Liver (tissue), 9 donors: ENCODE measurements around the gene CELF2. TPM values are rescaled to one million over a fixed set of nuclear protein-coding genes. Genes with fewer than 3 reads are reported as not detected.

Experiments used
- DNase-seq: peaks from one replicate; pipeline ENCODE4 v3.0.0-alpha.2; 2017; ENCODE audit warnings: low spot score
- H3K27ac ChIP-seq, 2 donors: one replicate each; pipeline ENCODE4 v1.7.0; 2013; ENCODE audit warnings: inconsistent platforms in 2 of 2, low read length in 2 of 2, control low read depth in 1 of 2, low read depth in 1 of 2, mild to moderate bottlenecking in 1 of 2
- H3K27me3 ChIP-seq, 4 donors: one replicate each; pipeline versions ENCODE4 v1.6.1 to v1.7.0; 2013; ENCODE audit warnings: low read length in 3 of 4, inconsistent platforms in 1 of 4, mild to moderate bottlenecking in 1 of 4, moderate library complexity in 1 of 4; ENCODE audit not compliant: control insufficient read depth in 4 of 4, insufficient read depth in 4 of 4
- H3K36me3 ChIP-seq, 4 donors: one replicate each; pipeline versions ENCODE4 v1.6.1 to v1.7.0; 2013; ENCODE audit warnings: low read length in 3 of 4, mild to moderate bottlenecking in 3 of 4, low read depth in 1 of 4, moderate library complexity in 1 of 4; ENCODE audit not compliant: control insufficient read depth in 4 of 4, insufficient read depth in 3 of 4
- H3K4me1 ChIP-seq, 4 donors: one replicate each; pipeline versions ENCODE4 v1.6.1 to v1.7.0; 2013; ENCODE audit warnings: low read length in 3 of 4, mild to moderate bottlenecking in 3 of 4, moderate library complexity in 1 of 4; ENCODE audit not compliant: control insufficient read depth in 4 of 4, insufficient read depth in 4 of 4
- H3K4me3 ChIP-seq, 3 donors: one replicate each; pipeline versions ENCODE4 v1.6.1 to v1.7.0; 2013; ENCODE audit warnings: low read length in 3 of 3, control low read depth in 1 of 3, low read depth in 1 of 3, mild to moderate bottlenecking in 1 of 3
- H3K9ac ChIP-seq, 2 donors: one replicate each; pipeline ENCODE4 v1.7.0; 2013; ENCODE audit warnings: low read length in 2 of 2, mild to moderate bottlenecking in 2 of 2, moderate library complexity in 2 of 2, control low read depth in 1 of 2, low read depth in 1 of 2
- H3K9me3 ChIP-seq, 4 donors: one replicate each; pipeline versions ENCODE4 v1.6.1 to v1.7.0; 2013; ENCODE audit warnings: low read length in 3 of 4; ENCODE audit not compliant: control insufficient read depth in 4 of 4
- EGR1 ChIP-seq, 2 donors: IDR thresholded peaks; 2 replicates each; pipeline ENCODE4 v1.6.1; 2016 to 2018; ENCODE audit warnings: antibody characterized with exemption in 2 of 2, low read depth in 2 of 2
- FOXA1 ChIP-seq: IDR thresholded peaks from 2 replicates; pipeline ENCODE4 v1.6.1; 2016; ENCODE audit warnings: antibody characterized with exemption
- FOXA2 ChIP-seq: IDR thresholded peaks from 2 replicates; pipeline ENCODE4 v1.6.1; 2016; ENCODE audit warnings: antibody characterized with exemption
- GABPA ChIP-seq, 2 donors: IDR thresholded peaks in 1 of 2; conservative IDR thresholded peaks in 1 of 2; 2 replicates each; pipeline ENCODE4 v1.6.1; 2016; ENCODE audit warnings: antibody characterized with exemption in 2 of 2, mild to moderate bottlenecking in 1 of 2, moderate library complexity in 1 of 2
- HNF4A ChIP-seq, 2 donors: conservative IDR thresholded peaks; 2 replicates each; pipeline ENCODE4 v1.6.1; 2016; ENCODE audit warnings: antibody characterized with exemption in 2 of 2, mild to moderate bottlenecking in 2 of 2
- HNF4G ChIP-seq: IDR thresholded peaks from 2 replicates; pipeline ENCODE4 v1.6.1; 2016; ENCODE audit warnings: antibody characterized with exemption
- JUND ChIP-seq, 2 donors: IDR thresholded peaks; 2 replicates each; pipeline ENCODE4 v1.6.1; 2016; ENCODE audit warnings: antibody characterized with exemption in 2 of 2
- NR2F2 ChIP-seq: IDR thresholded peaks from 2 replicates; pipeline ENCODE4 v1.6.1; 2016; ENCODE audit warnings: antibody characterized with exemption
- RAD21 ChIP-seq, 2 donors: IDR thresholded peaks; 2 replicates each; pipeline ENCODE4 v1.6.1; 2016; ENCODE audit warnings: antibody characterized with exemption in 2 of 2, mild to moderate bottlenecking in 2 of 2
- RXRA ChIP-seq, 2 donors: IDR thresholded peaks; 2 replicates each; pipeline ENCODE4 v1.6.1; 2017 to 2018; ENCODE audit warnings: antibody characterized with exemption in 2 of 2, mild to moderate bottlenecking in 1 of 2
- TAF1 ChIP-seq: conservative IDR thresholded peaks from 2 replicates; pipeline ENCODE4 v1.6.1; 2016; ENCODE audit warnings: antibody characterized with exemption, mild to moderate bottlenecking
- YY1 ChIP-seq: IDR thresholded peaks from 2 replicates; pipeline ENCODE4 v1.6.1; 2016; ENCODE audit warnings: antibody characterized with exemption, mild to moderate bottlenecking
- WGBS: extraction: QIAGEN DNeasy Blood & Tissue Kit; methylation state at CpG from one replicate; pipeline ENCODE4 v1.1.7; 2013; 5-methylcytosine and 5-hydroxymethylcytosine counted together
- polyA plus RNA-seq, 2 donors: library from polyadenylated mRNA; stranded (reverse) in 1 of 2; unstranded in 1 of 2; fragments of 200-250 nt in 1 of 2; fragments of >200 nt in 1 of 2; fragmentation: Nextera tagmentation in 1 of 2; extraction: Ambion mirVana in 1 of 2; gene quantifications; one replicate each; pipeline versions ENCODE4 v1.2.1 to v1.2.3, GENCODE V29; 2013 to 2015
- total RNA-seq, 2 donors: library from RNA; depleted of rRNA; stranded (reverse); fragments of >200 nt; gene quantifications; one replicate each; pipeline ENCODE4 v1.2.3, GENCODE V29; 2014
- TF ChIP-seq, protein P1 (sequence below): IDR thresholded peaks from 2 replicates; pipeline ENCODE4 v1.6.1; 2016; ENCODE audit warnings: antibody characterized with exemption
- TF ChIP-seq, protein P2 (sequence below): IDR thresholded peaks from 2 replicates; pipeline ENCODE4 v1.6.1; 2016; ENCODE audit warnings: antibody characterized with exemption
- donor health status: healthy.
- donor health status: healthy.
- donor health status: healthy.
- donor health status: healthy.
- donor health status: healthy.

CELF2 gene
- total and polyA plus RNA-seq, 4 donors = 1.4 to 8.5 (median 5.6) TPM

DNA sequence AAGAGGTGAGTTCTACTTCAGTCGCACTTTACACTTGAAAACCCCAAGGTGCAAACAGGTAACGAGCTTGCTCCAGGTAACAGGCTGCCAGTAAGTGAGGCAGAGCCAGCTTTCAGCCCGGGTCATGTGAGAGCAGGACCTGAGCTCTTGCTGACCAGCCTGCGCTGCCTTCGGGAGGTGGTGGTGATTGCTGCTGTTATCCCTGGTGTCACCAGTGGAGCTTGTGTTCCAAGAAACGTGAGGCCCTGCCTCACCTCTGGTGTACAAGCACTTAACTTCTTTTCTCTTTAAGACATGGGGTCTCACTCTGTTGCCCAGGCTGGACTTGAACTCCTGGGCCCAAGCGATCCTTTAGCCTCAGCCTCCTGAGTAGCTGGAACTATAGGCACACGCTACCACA lies 265.0 kb downstream of the CELF2 start:
- no peaks in the 10 kb centered on the region for H3K36me3 ChIP-seq
- no peaks in the 10 kb centered on the region for H3K4me1 ChIP-seq
- no peak overlapping the region for H3K27ac ChIP-seq
- no peak for DNase-seq
- H3K27me3 ChIP-seq = no peaks in the 10 kb centered on the region
- 83% methylated on average over 8 of the region's 8 CpGs for WGBS
- no peak for TF ChIP-seq EGR1 (IDR thresholded peaks at IDR 0.05; ENCODE audit: low read depth in 2 of 2)
- TF ChIP-seq NR2F2 = no peak
- no peak for TF ChIP-seq FOXA1
- TF ChIP-seq TAF1 = no peak
- TF ChIP-seq, protein P1, sequence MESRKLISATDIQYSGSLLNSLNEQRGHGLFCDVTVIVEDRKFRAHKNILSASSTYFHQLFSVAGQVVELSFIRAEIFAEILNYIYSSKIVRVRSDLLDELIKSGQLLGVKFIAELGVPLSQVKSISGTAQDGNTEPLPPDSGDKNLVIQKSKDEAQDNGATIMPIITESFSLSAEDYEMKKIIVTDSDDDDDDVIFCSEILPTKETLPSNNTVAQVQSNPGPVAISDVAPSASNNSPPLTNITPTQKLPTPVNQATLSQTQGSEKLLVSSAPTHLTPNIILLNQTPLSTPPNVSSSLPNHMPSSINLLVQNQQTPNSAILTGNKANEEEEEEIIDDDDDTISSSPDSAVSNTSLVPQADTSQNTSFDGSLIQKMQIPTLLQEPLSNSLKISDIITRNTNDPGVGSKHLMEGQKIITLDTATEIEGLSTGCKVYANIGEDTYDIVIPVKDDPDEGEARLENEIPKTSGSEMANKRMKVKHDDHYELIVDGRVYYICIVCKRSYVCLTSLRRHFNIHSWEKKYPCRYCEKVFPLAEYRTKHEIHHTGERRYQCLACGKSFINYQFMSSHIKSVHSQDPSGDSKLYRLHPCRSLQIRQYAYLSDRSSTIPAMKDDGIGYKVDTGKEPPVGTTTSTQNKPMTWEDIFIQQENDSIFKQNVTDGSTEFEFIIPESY = no peak
- TF ChIP-seq HNF4G = no peak
- TF ChIP-seq RXRA (IDR thresholded peaks at IDR 0.05) = no peak
- TF ChIP-seq FOXA2 = no peak
- TF ChIP-seq, protein P2, sequence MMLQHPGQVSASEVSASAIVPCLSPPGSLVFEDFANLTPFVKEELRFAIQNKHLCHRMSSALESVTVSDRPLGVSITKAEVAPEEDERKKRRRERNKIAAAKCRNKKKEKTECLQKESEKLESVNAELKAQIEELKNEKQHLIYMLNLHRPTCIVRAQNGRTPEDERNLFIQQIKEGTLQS = no peak
- no peak for TF ChIP-seq YY1
- no peak for TF ChIP-seq RAD21 (IDR thresholded peaks at IDR 0.05)
- no peak for TF ChIP-seq HNF4A (conservative IDR thresholded peaks at IDR 0.05)
- TF ChIP-seq JUND (IDR thresholded peaks at IDR 0.05) = no peak
- no peak for TF ChIP-seq GABPA (IDR thresholded peaks at IDR 0.05 in 1 of 2, conservative IDR thresholded peaks at IDR 0.05 in 1 of 2)
- no peak overlapping the region for H3K4me3 ChIP-seq
- no peaks in the 10 kb centered on the region for H3K9me3 ChIP-seq
- no peak overlapping the region for H3K9ac ChIP-seq

DNA sequence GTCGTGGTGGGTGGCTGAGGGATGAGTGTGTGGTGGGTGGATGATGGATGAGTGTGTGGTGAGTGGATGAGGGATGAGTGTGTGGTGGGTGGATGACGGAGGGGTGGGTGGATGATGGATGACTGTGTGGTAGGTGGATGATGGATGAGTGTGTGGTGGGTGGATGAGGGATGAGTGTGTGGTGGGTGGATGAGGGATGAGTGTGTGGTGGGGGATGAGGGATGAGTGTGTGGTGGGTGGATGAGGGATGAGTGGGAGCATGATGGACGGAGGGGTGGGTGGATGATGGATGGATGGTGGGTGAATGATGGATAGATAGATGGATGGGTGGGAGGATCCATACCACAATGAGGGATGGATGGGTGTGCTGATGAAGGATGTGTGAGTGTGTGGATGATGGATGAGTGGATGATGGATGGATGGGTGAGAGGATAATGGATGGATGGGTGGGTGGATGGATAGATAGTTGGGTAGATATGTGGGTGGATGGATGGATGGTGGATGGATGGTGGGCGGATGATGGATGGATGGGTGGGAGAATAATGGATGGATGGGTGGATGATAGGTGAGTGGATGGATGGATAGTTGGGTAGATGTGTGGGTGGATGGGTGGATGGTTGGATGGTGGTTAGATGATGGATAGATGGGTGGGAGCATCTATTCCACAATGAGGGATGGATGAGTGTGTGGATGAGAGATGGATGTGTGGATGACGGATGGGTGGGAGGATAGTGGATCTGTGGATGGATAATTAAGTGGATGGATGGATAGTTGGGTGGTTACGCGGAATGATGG lies 266.8 kb downstream of the CELF2 start:
- no peak for TF ChIP-seq FOXA1
- TF ChIP-seq JUND (IDR thresholded peaks at IDR 0.05) = no peak
- TF ChIP-seq, protein P1 = no peak
- TF ChIP-seq, protein P2 = no peak
- H3K4me3 ChIP-seq = no peak overlapping the region
- H3K9me3 ChIP-seq = no peaks in the 10 kb centered on the region
- no peak overlapping the region for H3K27ac ChIP-seq
- no peaks in the 10 kb centered on the region for H3K4me1 ChIP-seq
- H3K9ac ChIP-seq = no peak overlapping the region
- no peaks in the 10 kb centered on the region for H3K36me3 ChIP-seq
- 96% methylated on average over 6 of the region's 7 CpGs for WGBS
- no peak for DNase-seq
- H3K27me3 ChIP-seq = no peaks in the 10 kb centered on the region
